ENCODE measurements around the gene NEK6. TPM values are rescaled to one million over a fixed set of nuclear protein-coding genes. Genes with fewer than 3 reads are reported as not detected.

Gene NEK6
- total RNA-seq, 4 donors from 2014 or later: 2.0 to 15.3 (median 7.3) TPM

DNA sequence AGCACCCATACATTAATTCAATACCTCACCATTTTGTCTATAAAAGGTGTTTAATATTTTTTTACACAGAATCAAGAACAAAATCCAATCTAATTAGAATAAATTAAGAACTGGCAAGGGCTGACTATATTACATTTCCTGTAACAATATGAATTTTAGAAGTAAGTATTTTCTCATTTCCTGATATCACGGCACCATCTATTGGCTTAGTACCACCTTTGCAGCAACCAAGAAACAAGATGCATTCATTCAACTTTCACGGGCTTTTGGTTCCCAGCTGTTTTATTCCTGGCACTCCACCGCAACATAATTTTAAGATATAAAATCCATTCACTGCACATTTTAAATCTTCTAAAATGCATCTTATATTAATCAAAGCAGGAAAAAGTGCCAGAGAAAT lies 136.8 kb downstream of the NEK6 start:
- intact Hi-C loops (cut with DNase I): loop anchor here (10.0 kb wide), 1 partner anchor 270 kb away; no protein-coding TSS in a partner anchor
- WGBS, 2 donors: 79% methylated on average over 3 of the region's 3 CpGs
- peaks cover 8 to 50% (median 14%) of the 10 kb centered on the region in 3 donors for H3K4me1 ChIP-seq

DNA sequence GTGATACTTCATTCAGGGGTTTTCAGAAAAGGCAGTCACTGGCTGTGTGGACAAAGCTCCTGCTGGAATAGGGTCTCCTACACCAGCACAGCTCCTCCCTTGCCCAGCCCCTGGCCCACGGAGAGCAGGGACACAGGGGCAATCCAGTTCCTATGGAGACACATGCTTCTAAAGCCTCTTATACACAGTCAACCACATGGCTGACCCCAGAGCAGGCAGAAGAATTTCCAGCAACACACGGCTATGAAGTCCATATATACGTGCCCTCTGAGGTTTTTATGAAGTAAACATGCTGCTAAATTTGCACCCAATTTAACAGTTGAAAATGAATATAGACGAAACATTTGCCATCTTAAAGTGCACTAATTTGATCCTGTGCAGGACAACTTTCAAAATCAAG lies 138.1 kb downstream of the NEK6 start:
- peaks cover 8 to 50% (median 14%) of the 10 kb centered on the region in 3 donors for H3K4me1 ChIP-seq
- H3K27me3 ChIP-seq: no peaks in the 10 kb centered on the region
- WGBS, 2 donors: 82 to 93% methylated on average over 4 of the region's 4 CpGs
- no peaks in the 10 kb centered on the region for H3K9me3 ChIP-seq
- TF ChIP-seq POLR2A (IDR thresholded peaks at IDR 0.05): no peak
- TF ChIP-seq, protein P1, sequence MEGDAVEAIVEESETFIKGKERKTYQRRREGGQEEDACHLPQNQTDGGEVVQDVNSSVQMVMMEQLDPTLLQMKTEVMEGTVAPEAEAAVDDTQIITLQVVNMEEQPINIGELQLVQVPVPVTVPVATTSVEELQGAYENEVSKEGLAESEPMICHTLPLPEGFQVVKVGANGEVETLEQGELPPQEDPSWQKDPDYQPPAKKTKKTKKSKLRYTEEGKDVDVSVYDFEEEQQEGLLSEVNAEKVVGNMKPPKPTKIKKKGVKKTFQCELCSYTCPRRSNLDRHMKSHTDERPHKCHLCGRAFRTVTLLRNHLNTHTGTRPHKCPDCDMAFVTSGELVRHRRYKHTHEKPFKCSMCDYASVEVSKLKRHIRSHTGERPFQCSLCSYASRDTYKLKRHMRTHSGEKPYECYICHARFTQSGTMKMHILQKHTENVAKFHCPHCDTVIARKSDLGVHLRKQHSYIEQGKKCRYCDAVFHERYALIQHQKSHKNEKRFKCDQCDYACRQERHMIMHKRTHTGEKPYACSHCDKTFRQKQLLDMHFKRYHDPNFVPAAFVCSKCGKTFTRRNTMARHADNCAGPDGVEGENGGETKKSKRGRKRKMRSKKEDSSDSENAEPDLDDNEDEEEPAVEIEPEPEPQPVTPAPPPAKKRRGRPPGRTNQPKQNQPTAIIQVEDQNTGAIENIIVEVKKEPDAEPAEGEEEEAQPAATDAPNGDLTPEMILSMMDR (IDR thresholded peaks at IDR 0.05): no peak
- no peak for DNase-seq
- no peak overlapping the region for H3K4me3 ChIP-seq
- intact Hi-C loops (cut with DNase I): loop anchor here (10.0 kb wide), 1 partner anchor 271 kb away; no protein-coding TSS in a partner anchor
- H3K36me3 ChIP-seq: peaks cover 0 to 53% (median 0%) of the 10 kb centered on the region in 3 donors
- H3K27ac ChIP-seq: no peak overlapping the region

More for the DNA sequence above, 136.8 kb downstream of the NEK6 start:
- Histone ChIP-seq H3K4me3 (no peak overlapping the region), H3K36me3 (peaks cover 0 to 40% (median 0%) of the 10 kb centered on the region in 3 donors), H3K9me3 (no peaks in the 10 kb centered on the region), H3K27ac (no peak overlapping the region), H3K27me3 (no peaks in the 10 kb centered on the region)
- TF ChIP-seq POLR2A (IDR thresholded peaks at IDR 0.05): no peak
- TF ChIP-seq, protein P1 (IDR thresholded peaks at IDR 0.05): no peak
- DNase-seq: no peak

DNA sequence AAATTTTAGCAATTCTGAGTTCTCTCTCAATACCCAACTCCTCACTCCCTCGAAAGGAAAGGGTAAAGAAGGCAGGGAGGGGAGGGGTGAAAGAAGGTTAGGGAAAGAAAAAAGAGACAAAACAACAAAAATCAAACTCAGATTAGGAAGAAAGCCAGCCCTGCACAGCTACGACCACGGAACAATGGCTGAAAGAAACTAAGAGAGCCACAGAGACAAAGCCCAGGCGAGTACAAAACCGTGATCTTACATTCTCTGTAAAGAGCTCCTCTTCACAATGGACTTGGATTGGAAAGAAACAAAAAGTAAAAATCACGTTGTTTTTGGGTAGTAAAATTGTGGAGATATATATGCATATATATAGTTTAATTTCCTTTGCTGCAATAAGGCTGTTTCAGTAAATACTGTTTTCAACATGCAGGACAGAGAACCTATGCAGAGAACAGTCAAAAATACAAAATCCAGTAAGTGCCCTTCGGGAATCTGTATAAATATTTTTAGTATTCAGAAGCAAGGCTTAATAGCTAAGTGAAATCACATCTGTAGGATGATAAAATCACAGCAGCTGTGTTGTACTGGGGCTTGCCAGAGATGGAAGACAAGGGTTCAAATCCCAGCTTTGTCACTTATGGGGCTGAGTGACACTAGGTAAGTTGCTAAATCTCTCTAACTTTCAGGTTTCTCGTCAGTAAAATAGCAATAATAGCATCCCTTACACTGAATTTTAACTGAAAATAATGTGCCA lies 140.6 kb downstream of the NEK6 start:
- no peak overlapping the region for H3K27ac ChIP-seq
- no peaks in the 10 kb centered on the region for H3K9me3 ChIP-seq
- WGBS, 2 donors: 77 to 79% methylated on average over 8 of the region's 8 CpGs
- H3K4me1 ChIP-seq: peaks cover 0 to 25% (median 2%) of the 10 kb centered on the region in 3 donors
- intact Hi-C loops (cut with DNase I): loop anchor here (10.0 kb wide), 1 partner anchor 274 kb away; no protein-coding TSS in a partner anchor
- no peak for TF ChIP-seq POLR2A (IDR thresholded peaks at IDR 0.05)
- TF ChIP-seq, protein P1 (IDR thresholded peaks at IDR 0.05): no peak
- H3K4me3 ChIP-seq: no peak overlapping the region
- H3K36me3 ChIP-seq: peaks cover 0 to 75% (median 7%) of the 10 kb centered on the region in 3 donors
- no peak for DNase-seq
- no peaks in the 10 kb centered on the region for H3K27me3 ChIP-seq

DNA sequence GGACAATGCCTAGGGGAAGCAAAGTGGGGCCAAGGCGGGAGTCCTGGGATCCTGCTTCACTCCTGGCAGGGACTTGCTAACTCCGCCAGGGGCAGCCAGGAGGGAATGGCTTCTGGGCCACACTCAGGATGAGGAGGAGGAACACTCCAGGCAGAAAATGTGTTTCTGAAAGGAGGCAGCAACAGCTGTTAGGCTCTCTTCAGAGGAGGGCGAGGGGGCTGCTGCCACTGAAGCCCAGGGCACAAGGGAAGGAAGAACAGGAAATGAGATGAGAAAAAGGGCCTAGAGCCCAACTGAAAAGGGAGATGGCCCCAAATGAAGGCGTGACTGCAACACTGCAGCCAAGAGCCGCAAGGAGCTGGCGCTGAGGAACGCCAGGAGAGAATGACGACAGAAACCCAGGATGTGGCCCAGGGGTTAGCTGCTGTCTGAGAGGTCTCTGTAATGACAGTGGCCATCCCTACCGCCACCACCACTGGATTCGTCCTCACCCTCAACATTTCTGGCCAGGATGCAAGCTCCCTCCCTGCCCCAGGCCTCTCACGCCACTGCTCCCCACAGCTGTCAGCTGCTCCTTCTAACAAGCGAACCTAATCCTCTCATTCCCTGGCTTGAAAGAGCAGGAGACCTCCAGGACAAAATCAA lies 141.7 kb downstream of the NEK6 start:
- Histone ChIP-seq H3K4me1 (peaks cover 0 to 17% (median 0%) of the 10 kb centered on the region in 3 donors), H3K9me3 (no peaks in the 10 kb centered on the region), H3K4me3 (no peak overlapping the region), H3K27ac (peak overlapping the region in 2 of 4 donors; percentile 46 to 53), H3K27me3 (no peaks in the 10 kb centered on the region), H3K36me3 (peaks cover under 1 to 79% (median 18%) of the 10 kb centered on the region in 3 donors)
- TF ChIP-seq, protein P1 (IDR thresholded peaks at IDR 0.05): no peak
- TF ChIP-seq POLR2A (IDR thresholded peaks at IDR 0.05): no peak
- 57 to 60% methylated on average over 11 to 12 of the region's 12 CpGs for WGBS, 2 donors
- no peak for DNase-seq
- intact Hi-C loops (cut with DNase I): loop anchor here (10.0 kb wide), 1 partner anchor 275 kb away; no protein-coding TSS in a partner anchor

Data from esophagus squamous epithelium (tissue), 5 donors.